GM21390 (cell line): ENCODE measurements around the gene ADAM19.

Source experiments
- ATAC-seq: cut with Tn5 transposase; IDR thresholded peaks from one replicate; pipeline ENCODE4 v1.9.1; 2021; ENCODE audit not compliant: unreplicated experiment

ADAM19 gene

GRCh38 chr5:157596487-157596886 is 20.9 kb upstream of the ADAM19 start:
- peak; percentile 76 for ATAC-seq

- no peak for ATAC-seq
Observed at GRCh38 chr5:157594675-157595459, 19.3 kb upstream of the ADAM19 start.

DNA sequence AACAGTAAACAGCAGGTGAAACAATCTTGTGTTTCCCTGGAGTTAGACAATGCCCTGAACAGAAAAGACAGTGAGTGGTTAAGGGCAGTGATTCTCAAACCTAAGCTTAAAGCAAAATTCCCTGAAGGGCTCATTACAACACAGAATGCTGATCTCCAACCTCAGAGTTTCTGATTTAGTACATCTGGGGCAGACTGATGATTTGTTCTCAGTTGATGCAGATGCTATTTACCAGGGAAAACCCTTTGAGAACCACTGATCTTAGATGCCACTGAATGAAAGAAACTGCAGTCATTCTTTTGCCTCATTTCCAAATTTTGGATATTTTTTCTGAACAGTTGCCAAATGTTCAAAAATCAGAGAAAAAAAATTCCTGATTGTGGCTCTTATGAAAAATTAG is 18.7 kb upstream of the ADAM19 start:
- ATAC-seq = no peak

- ATAC-seq = no peak
Observed at GRCh38 chr5:157593052-157593757, 17.6 kb upstream of the ADAM19 start.

DNA sequence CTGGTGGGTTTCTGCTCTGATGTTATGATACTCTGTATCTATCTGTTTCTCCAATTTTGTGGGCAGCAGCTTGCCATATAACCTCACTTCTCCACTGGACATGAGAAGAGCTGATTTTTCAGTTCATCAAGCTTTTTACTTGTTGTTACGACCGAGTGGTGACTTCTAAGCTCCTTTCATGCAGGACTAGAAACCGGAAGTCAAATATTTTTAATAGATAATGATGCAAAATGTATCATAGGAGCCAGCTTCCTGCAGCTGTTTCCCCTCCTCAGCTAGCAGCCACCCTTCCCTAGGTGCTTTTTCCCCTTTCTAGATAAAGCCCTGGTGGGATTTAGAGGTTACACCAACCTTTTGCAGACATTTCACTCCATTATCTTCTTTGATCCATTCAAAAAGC is 17.0 kb upstream of the ADAM19 start:
- ATAC-seq = no peak

DNA sequence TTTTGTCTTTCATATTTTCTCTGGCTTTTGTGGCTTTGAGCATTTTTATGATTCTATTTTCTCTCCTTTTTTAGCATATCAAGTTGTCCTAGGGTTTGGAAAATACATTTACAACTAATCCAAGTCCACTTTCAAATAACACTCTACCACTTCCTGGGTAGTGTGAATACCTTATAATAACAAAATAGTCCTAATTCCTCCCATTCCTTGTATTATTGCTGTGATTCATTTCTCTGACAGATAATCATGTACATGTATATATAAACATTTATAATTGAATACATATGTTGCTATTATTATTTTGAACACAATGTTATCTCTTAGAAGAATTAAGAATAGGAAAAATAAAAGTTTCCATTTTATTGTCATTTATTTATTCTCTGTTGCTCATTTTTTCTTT is 14.9 kb upstream of the ADAM19 start:
- no peak for ATAC-seq

DNA sequence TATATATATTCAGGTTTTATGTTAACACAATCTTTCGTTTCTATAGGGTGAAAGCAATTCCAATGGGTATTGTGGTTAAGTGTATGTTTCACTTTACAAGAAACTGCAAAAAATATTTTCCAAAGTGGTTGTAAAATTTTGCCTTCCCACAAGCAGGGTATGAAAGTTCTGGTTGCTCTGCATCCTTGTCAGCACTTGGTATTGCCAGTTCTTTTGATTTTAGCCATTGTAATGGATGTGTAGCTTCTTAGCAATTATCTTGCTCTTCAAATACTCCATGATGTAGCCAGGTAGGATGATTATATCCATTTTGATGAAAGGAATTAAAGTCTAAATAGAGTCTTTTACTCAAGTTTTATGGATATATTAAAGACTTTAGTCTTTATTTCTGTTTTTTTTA is 9.1 kb upstream of the ADAM19 start:
- no peak for ATAC-seq

DNA sequence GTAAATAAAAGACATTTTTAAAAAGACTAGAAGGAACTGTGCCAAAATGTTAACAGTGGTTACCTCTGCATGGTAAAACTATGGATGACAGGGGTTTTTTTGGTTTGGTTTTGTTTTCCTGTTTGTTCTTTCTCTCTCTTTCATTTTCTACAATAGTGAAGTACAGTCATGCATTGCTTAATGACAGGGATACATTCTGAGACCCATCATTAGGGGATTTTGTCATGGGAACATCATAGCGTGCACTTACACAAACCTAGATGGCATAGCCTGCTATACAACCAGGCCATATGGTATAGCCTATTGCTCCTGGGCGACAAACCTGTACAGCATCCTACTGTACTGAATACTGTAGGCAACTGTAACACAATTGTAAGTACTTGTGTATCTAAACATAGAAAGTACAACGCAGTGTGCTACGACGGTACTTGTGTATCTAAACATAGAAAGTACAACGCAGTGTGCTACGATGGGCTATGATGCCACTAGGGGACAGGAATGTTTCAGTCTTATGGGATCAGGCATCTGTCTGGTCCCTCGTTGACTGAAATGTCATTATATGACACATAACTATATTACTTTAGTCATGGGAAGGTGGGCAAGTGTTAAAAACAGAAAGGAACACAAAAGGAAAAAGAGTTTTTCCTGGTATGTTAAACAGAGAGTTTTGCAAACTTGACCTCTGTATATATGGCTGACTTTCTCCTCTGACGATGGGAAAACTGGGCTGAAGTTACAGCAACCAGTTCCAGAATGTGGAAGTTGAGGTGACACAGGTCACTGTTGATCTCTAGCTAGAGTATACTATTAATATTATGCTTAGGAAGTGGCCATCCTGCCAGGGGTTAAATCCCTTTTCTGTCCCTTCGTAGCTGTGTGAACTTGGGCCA is 7.4 kb upstream of the ADAM19 start:
- ATAC-seq = peak; percentile 61

DNA sequence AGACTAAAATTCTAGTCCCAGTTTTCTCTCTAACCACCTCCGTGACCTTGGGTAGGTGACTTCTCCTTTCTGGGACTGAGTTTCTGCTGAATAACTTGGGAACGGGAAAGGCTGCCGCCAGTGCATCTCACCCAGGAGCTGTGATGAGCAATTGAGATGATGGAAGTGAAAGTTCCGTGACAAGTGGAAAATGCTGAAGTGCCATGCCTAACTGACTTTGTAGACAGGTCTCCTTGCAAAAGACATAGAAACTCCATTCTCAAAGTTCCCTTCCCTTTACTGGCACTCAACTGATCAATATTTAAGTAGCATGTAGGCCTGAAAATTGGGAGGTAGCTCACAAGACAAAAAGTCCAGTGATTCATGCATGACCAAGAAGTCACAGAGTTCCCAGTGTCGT is 6.3 kb upstream of the ADAM19 start:
- no peak for ATAC-seq

- ATAC-seq = no peak
Observed at GRCh38 chr5:157578079-157578780, 2.7 kb upstream of the ADAM19 start.

DNA sequence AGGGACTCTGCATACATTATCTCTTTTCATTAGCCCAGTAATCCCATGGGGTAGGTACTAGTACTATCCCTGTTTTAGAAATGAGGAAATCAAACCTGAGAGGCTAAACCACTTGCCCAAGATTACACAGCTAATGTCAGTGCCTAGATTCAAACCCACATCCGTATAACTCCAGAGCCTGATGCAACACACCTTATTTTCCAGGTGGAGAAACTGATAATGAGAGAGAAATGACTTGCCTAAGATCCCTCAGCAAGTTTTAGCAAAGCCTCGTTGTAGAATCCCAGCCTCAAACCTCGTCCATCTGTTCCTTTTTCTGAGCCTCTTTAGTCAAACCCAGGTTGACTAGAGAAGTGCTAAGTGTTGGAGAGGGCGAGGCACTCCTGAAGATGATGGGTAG is 1.1 kb upstream of the ADAM19 start:
- no peak for ATAC-seq

GRCh38 chr5:157574456-157575380 is 857 bp downstream of the ADAM19 start:
- ATAC-seq = peak; percentile 11

DNA sequence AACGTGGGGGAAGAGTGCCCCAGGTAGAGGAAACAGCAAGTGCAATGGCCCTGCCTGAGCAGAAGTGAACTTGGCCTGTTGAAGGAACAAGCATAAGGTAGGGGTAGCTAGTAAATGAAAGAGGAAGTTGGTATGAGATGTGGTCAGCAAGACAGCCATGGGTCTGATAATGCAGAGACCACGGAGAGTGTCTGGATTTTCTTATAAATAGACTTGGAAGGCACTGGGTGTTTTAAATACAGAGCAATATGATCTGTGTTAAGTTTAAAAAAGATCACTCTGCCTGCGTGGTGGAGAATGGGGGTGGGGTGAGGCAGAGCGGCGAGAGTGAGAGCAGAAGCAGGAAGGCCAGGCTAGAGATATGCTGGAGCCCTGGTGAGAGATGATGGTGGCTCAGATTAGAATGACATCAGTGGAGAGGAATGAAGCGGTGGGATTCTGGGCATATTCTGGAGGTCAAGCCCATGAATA is 4.2 kb downstream of the ADAM19 start:
- ATAC-seq = peak; percentile 89

- peak; percentile 2 for ATAC-seq
Observed at GRCh38 chr5:157570531-157571200, 4.9 kb downstream of the ADAM19 start.

GRCh38 chr5:157568720-157569119 is 6.9 kb downstream of the ADAM19 start:
- no peak for ATAC-seq

DNA sequence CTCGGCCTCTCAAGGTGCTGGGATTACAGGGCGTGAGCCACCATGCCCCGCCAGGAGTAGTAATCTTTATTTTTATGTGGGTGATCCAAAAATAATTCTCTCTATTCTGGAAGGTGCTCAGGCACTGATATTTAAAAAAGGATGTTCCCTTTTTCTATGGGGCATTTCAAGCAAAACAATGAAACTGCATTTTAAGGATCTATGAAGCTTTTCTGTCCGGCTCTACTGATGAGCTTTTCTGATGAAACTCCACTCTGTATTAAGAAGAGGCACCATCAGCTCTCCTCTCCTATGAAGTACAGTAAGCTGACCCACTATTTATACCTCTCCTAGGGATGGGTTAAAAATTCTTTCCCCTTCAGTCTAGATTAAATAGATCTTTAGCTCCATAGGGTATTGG is 7.4 kb downstream of the ADAM19 start:
- ATAC-seq = no peak

GRCh38 chr5:157566902-157567489 is 8.6 kb downstream of the ADAM19 start:
- ATAC-seq = no peak

DNA sequence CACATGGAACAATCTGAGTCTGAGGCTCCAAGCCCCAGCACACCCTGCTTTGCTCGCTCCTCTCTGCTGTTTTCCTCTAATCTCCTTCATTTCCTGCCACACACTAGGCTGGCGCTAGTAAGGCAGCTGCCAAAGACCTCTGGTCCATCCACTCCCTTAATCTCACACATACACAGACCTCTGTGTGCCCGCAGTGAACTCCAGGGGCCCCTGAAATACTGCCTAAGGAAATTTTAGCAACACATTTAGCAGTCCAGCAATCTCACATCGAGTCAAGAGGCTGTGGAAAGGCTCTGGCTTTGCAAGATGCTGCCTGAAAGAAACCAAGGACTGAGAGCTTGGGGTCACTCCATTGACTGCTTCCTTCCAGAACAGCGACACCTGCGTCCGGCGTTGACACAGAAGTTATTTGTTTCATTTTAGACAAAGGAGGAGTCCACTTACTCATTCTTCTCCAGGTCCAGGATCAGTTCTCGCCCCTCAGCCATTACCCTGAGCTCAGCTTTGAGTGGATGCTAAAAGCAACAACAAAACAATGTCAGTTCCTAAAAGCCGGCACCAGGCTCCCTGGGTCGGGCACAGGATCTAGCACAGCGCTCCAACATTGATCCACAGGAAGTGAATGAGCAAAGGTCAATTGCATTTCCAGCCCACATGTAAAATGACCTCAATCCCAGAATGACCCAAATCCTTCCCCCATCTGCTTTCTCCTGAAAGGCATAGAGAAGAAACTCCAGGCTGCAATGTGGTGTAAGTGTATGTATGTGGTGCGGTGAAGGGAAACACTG is 11.5 kb downstream of the ADAM19 start:
- no peak for ATAC-seq
